Pancreas (tissue), 10 donors: ENCODE results near the gene RPL37A. TPM values are rescaled to one million over a fixed set of nuclear protein-coding genes. Genes with fewer than 3 reads are reported as not detected.

ENCODE experiments used
- ATAC-seq, 4 donors: fragments of 200-7000 bp; cut with Tn5 transposase; one replicate each; pipeline versions ENCODE4 v1.8.0 to v1.9.1; 2020; ENCODE audit warnings: mild to moderate bottlenecking in 4 of 4, moderate library complexity in 4 of 4
- DNase-seq, 6 donors: peaks; one replicate each; pipeline ENCODE4 v3.0.0-alpha.2; 2020
- FAIRE-seq: peaks from 2 replicates; lab custom pipeline; 2012; peaks lifted over from hg19 to GRCh38; lab: Jason Lieb, UNC
- H3K27ac ChIP-seq, 4 donors: fragments of 200-600 bp; sonication (generic); 1 replicate in 3 of 4; 2 replicates in 1 of 4; pipeline versions ENCODE4 v1.5.0 to v1.8.0; 2020
- H3K27me3 ChIP-seq, 4 donors: fragments of 200-600 bp; one replicate each; pipeline ENCODE4 v1.8.0; 2021
- H3K36me3 ChIP-seq, 3 donors: fragments of 200-600 bp; sonication (generic) in 1 of 3; one replicate each; pipeline versions ENCODE4 v1.5.0 to v1.8.0; 2020 to 2021
- H3K4me1 ChIP-seq, 3 donors: fragments of 200-600 bp; one replicate each; pipeline ENCODE4 v1.8.0; 2021
- H3K4me3 ChIP-seq, 4 donors: fragments of 200-600 bp; sonication (generic) in 2 of 4; one replicate each; pipeline versions ENCODE4 v1.5.0 to v1.8.0; 2020 to 2021
- H3K9me3 ChIP-seq, 4 donors: fragments of 200-600 bp; one replicate each; pipeline ENCODE4 v1.8.0; 2021
- CTCF ChIP-seq, 4 donors: fragments of 200-600 bp; sonication (generic) in 3 of 4; IDR thresholded peaks; one replicate each; pipeline versions ENCODE4 v1.5.0 to v1.8.0; 2021; ENCODE audit warnings: antibody characterized with exemption in 4 of 4
- WGBS, 2 donors: extraction: QIAGEN DNeasy Blood & Tissue Kit; methylation state at CpG; one replicate each; pipeline ENCODE4 v1.1.7; 2013; 5-methylcytosine and 5-hydroxymethylcytosine counted together
- intact Hi-C, 3 donors: fragments of 100-400 bp; cut with DNase I; formaldehyde crosslinking; loops; one replicate each; pipeline versions ENCODE4 v1.11.1 to v1.14.2; 2022
- polyA plus RNA-seq, 2 donors: library from polyadenylated mRNA; stranded (reverse); fragments of 200-250 nt; gene quantifications; one replicate each; pipeline ENCODE4 v1.2.3, GENCODE V29; 2013
- total RNA-seq, 6 donors: library from RNA; stranded (reverse); fragmentation: NEBNext Ultra II Directional in 4 of 6; extraction: Animal tissue kit (Norgen Biotek cat#: 25700) in 4 of 6; gene quantifications; one replicate each; pipeline versions ENCODE4 v1.2.1 to v1.2.4, GENCODE V29; 2021 to 2023
- donor health status: healthy with polysubstance abuse.
- donor health status: DM: no; HTN: no; CAD: no; lungs with moderate emphysema.
- donor health status: DM: no; HTN: no; CAD: no.
- donor health status: control.
- donor health status: control.
- donor health status: Bipolar disorder and iron deficiency.
- donor health status: DM: yes; HTN: yes; CAD: no.
- donor health status: DM: no; HTN: no; CAD: no.
- donor health status: DM: no; HTN: no; CAD: no.
- donor health status: DM: yes; HTN: yes; CAD: no.

Gene RPL37A
- total and polyA plus RNA-seq, 8 donors = 1,329 to 2,596 (median 1,625) TPM

GRCh38 chr2:216525972-216526371 lies 27.3 kb downstream of the RPL37A start:
- intact Hi-C loops = no loop called here
- no peak for ATAC-seq
- 66 to 79% methylated on average over 4 of the region's 4 CpGs for WGBS, 2 donors
- Histone ChIP-seq H3K9me3 (no peaks in the 10 kb centered on the region), H3K4me3 (no peak overlapping the region), H3K27ac (no peak overlapping the region), H3K36me3 (no peaks in the 10 kb centered on the region), H3K27me3 (no peaks in the 10 kb centered on the region), H3K4me1 (no peaks in the 10 kb centered on the region)
- no peak for FAIRE-seq
- TF ChIP-seq CTCF (IDR thresholded peaks at IDR 0.05) = no peak
- DNase-seq = no peak

GRCh38 chr2:216526939-216527338 lies 28.3 kb downstream of the RPL37A start:
- intact Hi-C loops = no loop called here
- no peak for DNase-seq
- Histone ChIP-seq H3K9me3 (no peaks in the 10 kb centered on the region), H3K36me3 (no peaks in the 10 kb centered on the region), H3K4me1 (no peaks in the 10 kb centered on the region), H3K27me3 (no peaks in the 10 kb centered on the region), H3K4me3 (no peak overlapping the region), H3K27ac (no peak overlapping the region)
- TF ChIP-seq CTCF (IDR thresholded peaks at IDR 0.05) = no peak
- WGBS, 2 donors = 91 to 95% methylated on average over 1 of the region's 1 CpG
- ATAC-seq = no peak
- FAIRE-seq = no peak

GRCh38 chr2:216527600-216527999 lies 29.0 kb downstream of the RPL37A start:
- DNase-seq = no peak
- H3K36me3 ChIP-seq = no peaks in the 10 kb centered on the region
- WGBS, 2 donors = 81 to 86% methylated on average over 1 of the region's 1 CpG
- no peaks in the 10 kb centered on the region for H3K4me1 ChIP-seq
- no peak for TF ChIP-seq CTCF (IDR thresholded peaks at IDR 0.05)
- FAIRE-seq = peak; percentile 86
- no peak overlapping the region for H3K27ac ChIP-seq
- no peaks in the 10 kb centered on the region for H3K9me3 ChIP-seq
- H3K4me3 ChIP-seq = no peak overlapping the region
- ATAC-seq = no peak
- H3K27me3 ChIP-seq = no peaks in the 10 kb centered on the region
- intact Hi-C loops = no loop called here

- DNase-seq (no peak), FAIRE-seq (no peak), ATAC-seq (no peak)
- H3K4me1 ChIP-seq = no peaks in the 10 kb centered on the region
- H3K27me3 ChIP-seq = no peaks in the 10 kb centered on the region
- H3K4me3 ChIP-seq = no peak overlapping the region
- no peaks in the 10 kb centered on the region for H3K36me3 ChIP-seq
- intact Hi-C loops = no loop called here
- no peak overlapping the region for H3K27ac ChIP-seq
- no peaks in the 10 kb centered on the region for H3K9me3 ChIP-seq
- 67 to 70% methylated on average over 2 of the region's 2 CpGs for WGBS, 2 donors
- no peak for TF ChIP-seq CTCF (IDR thresholded peaks at IDR 0.05)
Measured at GRCh38 chr2:216532562-216532961, 33.9 kb downstream of the RPL37A start.

GRCh38 chr2:216533609-216534008 lies 35.0 kb downstream of the RPL37A start:
- no peak for FAIRE-seq
- no peak overlapping the region for H3K27ac ChIP-seq

More at GRCh38 chr2:216533609-216534008, 35.0 kb downstream of the RPL37A start:
- DNase-seq = no peak
- no peak for TF ChIP-seq CTCF (IDR thresholded peaks at IDR 0.05)
- no peaks in the 10 kb centered on the region for H3K9me3 ChIP-seq
- H3K27me3 ChIP-seq = no peaks in the 10 kb centered on the region
- intact Hi-C loops = no loop called here
- 94 to 96% methylated on average over 5 of the region's 5 CpGs for WGBS, 2 donors
- H3K36me3 ChIP-seq = no peaks in the 10 kb centered on the region
- no peak for ATAC-seq
- no peak overlapping the region for H3K4me3 ChIP-seq
- H3K4me1 ChIP-seq = peaks cover 0 to 6% (median 4%) of the 10 kb centered on the region in 3 donors
